Neural cell (in vitro differentiated cells): ENCODE measurements around the gene INO80D. TPM values are rescaled to one million over a fixed set of nuclear protein-coding genes. Genes with fewer than 3 reads are reported as not detected.

Source experiments
- H2AFZ ChIP-seq: fragments of 200-600, 300-800 bp; sonication (generic), shearing (Covaris generic); 2 replicates; pipeline ENCODE4 v1.6.0; 2014; ENCODE audit warnings: low read depth, mild to moderate bottlenecking, antibody characterized with exemption, low read length, moderate library complexity
- H3F3A ChIP-seq: fragments of 200-600 bp; shearing (Covaris generic); 2 replicates; pipeline ENCODE4 v1.6.1; 2016; ENCODE audit warnings: mild to moderate bottlenecking, moderate library complexity, mixed read lengths, antibody characterized with exemption, low read length; ENCODE audit not compliant: insufficient read depth, poor library complexity, severe bottlenecking
- H3K27ac ChIP-seq: fragments of 200-600, 300-800 bp; sonication (generic), shearing (Covaris generic); 2 replicates; pipeline ENCODE4 v1.5.1; 2014; ENCODE audit warnings: mild to moderate bottlenecking, low read length, moderate library complexity
- H3K27me3 ChIP-seq: fragments of 300-800, 200-600 bp; sonication (generic), shearing (Covaris generic); 2 replicates; pipeline ENCODE4 v1.6.0; 2014; ENCODE audit warnings: mild to moderate bottlenecking, low read depth, low read length, moderate library complexity; ENCODE audit not compliant: insufficient read depth
- H3K36me3 ChIP-seq: fragments of 300-800, 200-600 bp; sonication (generic), shearing (Covaris generic); 2 replicates; pipeline ENCODE4 v1.5.1; 2014; ENCODE audit warnings: mild to moderate bottlenecking, antibody characterized with exemption, low read length, moderate library complexity; ENCODE audit not compliant: insufficient read depth
- H3K4me2 ChIP-seq: fragments of 300-800, 200-600 bp; sonication (generic), shearing (Covaris generic); 2 replicates; pipeline ENCODE4 v1.6.0; 2014; ENCODE audit warnings: mild to moderate bottlenecking, low read length
- H3K4me3 ChIP-seq: fragments of 300-800, 200-600 bp; sonication (generic), shearing (Covaris generic); 2 replicates; pipeline ENCODE4 v1.5.1; 2014; ENCODE audit warnings: mild to moderate bottlenecking, low read length, moderate library complexity
- H3K79me2 ChIP-seq: fragments of 200-600 bp; shearing (Covaris generic); replicated peaks from 2 replicates; pipeline ENCODE4 v1.6.0; 2014; ENCODE audit warnings: mild to moderate bottlenecking, low read length, moderate library complexity; ENCODE audit not compliant: insufficient read depth
- H3K9ac ChIP-seq: fragments of 300-800, 200-600 bp; sonication (generic), shearing (Covaris generic); 2 replicates; pipeline ENCODE4 v1.6.1; 2016; ENCODE audit warnings: mild to moderate bottlenecking, low read length, mixed read lengths
- H3K9me2 ChIP-seq: fragments of 200-600 bp; shearing (Covaris generic); 2 replicates; pipeline ENCODE4 v1.6.1; 2016; ENCODE audit warnings: mild to moderate bottlenecking, low read length, mixed read lengths; ENCODE audit not compliant: insufficient read depth
- H3K9me3 ChIP-seq: fragments of 200-600, 300-800 bp; sonication (generic), shearing (Covaris generic); 2 replicates; pipeline ENCODE4 v1.6.1; 2016; ENCODE audit warnings: mild to moderate bottlenecking, mixed run types, low read length, moderate library complexity, mixed read lengths
- H4K20me1 ChIP-seq: fragments of 200-600 bp; shearing (Covaris generic); 2 replicates; pipeline ENCODE4 v1.6.1; 2016; ENCODE audit warnings: mild to moderate bottlenecking, mixed run types; ENCODE audit not compliant: insufficient read depth
- CTCF ChIP-seq: fragments of 450-650 bp; IDR thresholded peaks from 2 replicates; pipeline ENCODE4 v1.5.1; 2014; ENCODE audit warnings: antibody characterized with exemption, mild to moderate bottlenecking, moderate library complexity; ENCODE audit not compliant: poor library complexity, severe bottlenecking
- EP300 ChIP-seq: fragments of 450-650 bp; conservative IDR thresholded peaks from 2 replicates; pipeline ENCODE4 v1.6.1; 2014; ENCODE audit warnings: antibody characterized with exemption, mild to moderate bottlenecking, moderate library complexity; ENCODE audit not compliant: poor library complexity, severe bottlenecking
- EZH2 ChIP-seq: fragments of 200-600, 300-800 bp; shearing (Covaris generic), sonication (generic); IDR thresholded peaks from 2 replicates; pipeline ENCODE4 v1.6.1; 2014; ENCODE audit warnings: antibody characterized with exemption, low read length, borderline replicate concordance, mild to moderate bottlenecking; ENCODE audit not compliant: insufficient read depth, poor library complexity, severe bottlenecking
- MXI1 ChIP-seq: fragments of 450-650 bp; conservative IDR thresholded peaks from 2 replicates; pipeline ENCODE4 v1.6.1; 2014; ENCODE audit warnings: antibody characterized with exemption, mild to moderate bottlenecking; ENCODE audit not compliant: poor library complexity, severe bottlenecking
- POLR2AphosphoS5 ChIP-seq: IDR thresholded peaks from 2 replicates; pipeline ENCODE4 v1.6.1; 2012
- RAD21 ChIP-seq: fragments of 450-650 bp; conservative IDR thresholded peaks from 2 replicates; pipeline ENCODE4 v1.6.1; 2014; ENCODE audit warnings: antibody characterized with exemption, mild to moderate bottlenecking, moderate library complexity
- REST ChIP-seq: IDR thresholded peaks from 2 replicates; pipeline ENCODE4 v1.6.1; 2012; ENCODE audit warnings: borderline replicate concordance
- SMC3 ChIP-seq: fragments of 450-650 bp; conservative IDR thresholded peaks from 2 replicates; pipeline ENCODE4 v1.6.1; 2014; ENCODE audit warnings: antibody characterized with exemption, mild to moderate bottlenecking, moderate library complexity; ENCODE audit not compliant: poor library complexity
- TAF1 ChIP-seq: IDR thresholded peaks from 2 replicates; pipeline ENCODE4 v1.6.1; 2012; ENCODE audit warnings: low read depth
- polyA plus RNA-seq: library from polyadenylated mRNA; depleted of rRNA; stranded (reverse); fragments of >200 nt; gene quantifications from 2 replicates; pipeline ENCODE4 v1.2.3, GENCODE V29; 2014

Gene INO80D
- polyA plus RNA-seq, 1 donor from 2014 or later: 8.7 TPM

GRCh38 chr2:206063635-206064034, 22.3 kb downstream of the INO80D start:
- H3K27ac ChIP-seq: no peak overlapping the region
- H3K27me3 ChIP-seq: no peaks in the 10 kb centered on the region
- no peak overlapping the region for H3K9ac ChIP-seq
- H3K4me2 ChIP-seq: no peak overlapping the region
- no peak overlapping the region for H3K4me3 ChIP-seq
- no peak overlapping the region for H2AFZ ChIP-seq
- peaks cover 9% of the 10 kb centered on the region for H3K79me2 ChIP-seq
- TF ChIP-seq SMC3 (no peak), RAD21 (no peak), REST (no peak), TAF1 (no peak)
- no peaks in the 10 kb centered on the region for H3K36me3 ChIP-seq
- no peaks in the 10 kb centered on the region for H4K20me1 ChIP-seq
- H3K9me2 ChIP-seq: no peaks in the 10 kb centered on the region
- no peaks in the 10 kb centered on the region for H3K9me3 ChIP-seq
- no peaks in the 10 kb centered on the region for H3F3A ChIP-seq

GRCh38 chr2:206062724-206063123, 23.2 kb downstream of the INO80D start:
- Histone ChIP-seq H3K9me3 (no peaks in the 10 kb centered on the region), H3K9ac (no peak overlapping the region), H3K36me3 (no peaks in the 10 kb centered on the region), H3K27ac (no peak overlapping the region), H3K4me3 (no peak overlapping the region), H3K79me2 (peaks cover 9% of the 10 kb centered on the region), H4K20me1 (no peaks in the 10 kb centered on the region), H2AFZ (no peak overlapping the region), H3F3A (no peaks in the 10 kb centered on the region), H3K27me3 (no peaks in the 10 kb centered on the region), H3K4me2 (no peak overlapping the region), H3K9me2 (no peaks in the 10 kb centered on the region)
- TF ChIP-seq REST (no peak), SMC3 (no peak), EP300 (no peak), EZH2 (no peak), POLR2AphosphoS5 (no peak)

- H3K36me3 ChIP-seq: peaks cover 3% of the 10 kb centered on the region
- H3K27me3 ChIP-seq: no peaks in the 10 kb centered on the region
- no peaks in the 10 kb centered on the region for H3F3A ChIP-seq
- no peak for TF ChIP-seq MXI1
- TF ChIP-seq RAD21: no peak
- no peak for TF ChIP-seq EP300
- TF ChIP-seq EZH2: no peak
- TF ChIP-seq REST: no peak
- no peak for TF ChIP-seq CTCF
- TF ChIP-seq POLR2AphosphoS5: no peak
- TF ChIP-seq TAF1: no peak
- TF ChIP-seq SMC3: no peak
- no peak overlapping the region for H2AFZ ChIP-seq
- no peaks in the 10 kb centered on the region for H4K20me1 ChIP-seq
- H3K9ac ChIP-seq: no peak overlapping the region
- no peak overlapping the region for H3K27ac ChIP-seq
- H3K9me2 ChIP-seq: no peaks in the 10 kb centered on the region
- peaks cover 7% of the 10 kb centered on the region for H3K79me2 ChIP-seq
- H3K4me3 ChIP-seq: no peak overlapping the region
- no peak overlapping the region for H3K4me2 ChIP-seq
- H3K9me3 ChIP-seq: no peaks in the 10 kb centered on the region
Observed at GRCh38 chr2:206056286-206056685, 29.7 kb downstream of the INO80D start.
